NCI-H1436 treated with DMSO at 0.1 percent for 48 hours (cell line): ENCODE data around the gene KCTD1.

Experiments
- DNase-seq: peaks from one replicate; lab custom pipeline; 2025; lab: John Stamatoyannopoulos, UW

KCTD1 gene

GRCh38 chr18:26524002-26524401 lies 24.4 kb downstream of the KCTD1 start:
- DNase-seq, result no peak

- no peak for DNase-seq
Observed at GRCh38 chr18:26521617-26522016, 26.7 kb downstream of the KCTD1 start.

- no peak for DNase-seq
Observed at GRCh38 chr18:26520974-26521373, 27.4 kb downstream of the KCTD1 start.

- DNase-seq, result no peak
Observed at GRCh38 chr18:26519114-26519513, 29.2 kb downstream of the KCTD1 start.

GRCh38 chr18:26516964-26517363 lies 31.4 kb downstream of the KCTD1 start:
- DNase-seq, result no peak

GRCh38 chr18:26515643-26516487 lies 32.5 kb downstream of the KCTD1 start:
- no peak for DNase-seq

GRCh38 chr18:26511339-26512071 lies 36.8 kb downstream of the KCTD1 start:
- peak; percentile 38 for DNase-seq

GRCh38 chr18:26510337-26510736 lies 38.0 kb downstream of the KCTD1 start:
- DNase-seq, result no peak

GRCh38 chr18:26506012-26506411 lies 42.3 kb downstream of the KCTD1 start:
- no peak for DNase-seq

- no peak for DNase-seq
Observed at GRCh38 chr18:26504831-26505230, 43.5 kb downstream of the KCTD1 start.

- DNase-seq, result no peak
Observed at GRCh38 chr18:26503382-26503781, 45.0 kb downstream of the KCTD1 start.

GRCh38 chr18:26502823-26503222 lies 45.5 kb downstream of the KCTD1 start:
- DNase-seq, result no peak

GRCh38 chr18:26497866-26498265 lies 50.5 kb downstream of the KCTD1 start:
- DNase-seq, result no peak

GRCh38 chr18:26496528-26496927 lies 51.8 kb downstream of the KCTD1 start:
- DNase-seq, result no peak

GRCh38 chr18:26495287-26495686 lies 53.1 kb downstream of the KCTD1 start:
- DNase-seq, result no peak

- DNase-seq, result no peak
Observed at GRCh38 chr18:26493021-26493420, 55.3 kb downstream of the KCTD1 start.

GRCh38 chr18:26491194-26491816 lies 57.0 kb downstream of the KCTD1 start:
- DNase-seq, result no peak

- DNase-seq, result no peak
Observed at GRCh38 chr18:26489881-26490280, 58.5 kb downstream of the KCTD1 start.

- no peak for DNase-seq
Observed at GRCh38 chr18:26489191-26489590, 59.2 kb downstream of the KCTD1 start.

- DNase-seq, result no peak
Observed at GRCh38 chr18:26488417-26489009, 59.8 kb downstream of the KCTD1 start.

- DNase-seq, result no peak
Observed at GRCh38 chr18:26487437-26487836, 60.9 kb downstream of the KCTD1 start.

- DNase-seq, result no peak
Observed at GRCh38 chr18:26483633-26484032, 64.7 kb downstream of the KCTD1 start.

GRCh38 chr18:26482569-26482968 lies 65.8 kb downstream of the KCTD1 start:
- DNase-seq, result no peak
